ENCODE results near the gene MARCHF9.

Gene MARCHF9

DNA sequence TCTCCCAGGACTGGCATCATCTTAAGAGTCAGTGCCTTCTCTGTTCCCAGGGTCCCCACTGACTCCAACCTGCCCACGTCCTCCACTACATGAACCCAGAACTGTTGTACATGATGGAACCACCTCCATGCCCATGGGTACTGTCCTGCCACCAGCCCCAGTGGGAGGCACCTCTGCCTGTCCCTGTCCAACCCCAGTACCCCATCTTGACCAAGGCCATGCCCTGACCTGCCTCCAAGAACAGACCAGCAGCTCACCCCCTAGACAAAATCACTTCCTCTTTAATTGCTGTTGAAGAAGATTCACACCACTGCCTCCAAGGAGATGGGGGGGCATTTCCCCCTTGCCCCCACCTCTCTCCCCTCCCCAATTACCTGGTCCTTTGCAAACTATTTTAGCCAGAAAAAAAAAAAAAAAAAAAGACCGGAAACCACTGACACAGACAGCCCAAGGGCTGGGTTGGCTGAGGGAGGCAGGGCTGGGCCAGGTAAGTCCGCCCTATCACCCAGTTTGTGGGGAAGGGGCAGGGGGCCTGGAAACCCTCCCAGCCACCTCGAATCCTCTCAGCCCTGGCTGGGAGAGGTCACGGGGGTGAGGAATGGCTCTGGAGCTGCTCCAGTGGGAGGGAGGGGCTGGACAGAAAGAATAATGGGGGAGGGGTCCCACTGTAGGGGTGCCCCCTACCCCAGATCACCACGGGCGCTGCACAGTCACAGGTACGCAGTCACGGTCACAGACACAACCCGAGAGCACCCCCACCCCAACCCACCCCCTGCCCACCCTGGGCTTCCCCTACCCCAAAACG, 29.8 kb upstream of the MARCHF9 start:
- DNase-seq: no peak

DNA sequence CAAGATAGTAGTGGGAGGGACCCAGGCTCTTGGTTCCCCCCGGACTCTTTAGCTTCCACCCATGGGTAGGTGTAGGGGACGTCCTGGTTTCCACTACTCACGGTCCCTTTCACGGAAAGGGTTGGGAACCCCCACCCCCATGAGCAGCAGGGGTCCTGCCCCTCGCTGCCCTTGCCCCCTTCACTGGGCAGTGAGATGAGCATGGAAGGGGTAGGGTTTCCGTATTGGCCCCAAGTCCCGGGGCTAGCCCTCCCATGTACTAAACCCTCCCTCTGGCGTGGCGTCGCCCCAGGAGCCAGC, 29.1 kb upstream of the MARCHF9 start:
- no peak for DNase-seq

- peak; percentile 92 for DNase-seq
These were observed 28.6 kb upstream of the MARCHF9 start for GRCh38 chr12:57726151-57726883.

- DNase-seq: no peak
These were observed 27.8 kb upstream of the MARCHF9 start for GRCh38 chr12:57726884-57727757.

DNA sequence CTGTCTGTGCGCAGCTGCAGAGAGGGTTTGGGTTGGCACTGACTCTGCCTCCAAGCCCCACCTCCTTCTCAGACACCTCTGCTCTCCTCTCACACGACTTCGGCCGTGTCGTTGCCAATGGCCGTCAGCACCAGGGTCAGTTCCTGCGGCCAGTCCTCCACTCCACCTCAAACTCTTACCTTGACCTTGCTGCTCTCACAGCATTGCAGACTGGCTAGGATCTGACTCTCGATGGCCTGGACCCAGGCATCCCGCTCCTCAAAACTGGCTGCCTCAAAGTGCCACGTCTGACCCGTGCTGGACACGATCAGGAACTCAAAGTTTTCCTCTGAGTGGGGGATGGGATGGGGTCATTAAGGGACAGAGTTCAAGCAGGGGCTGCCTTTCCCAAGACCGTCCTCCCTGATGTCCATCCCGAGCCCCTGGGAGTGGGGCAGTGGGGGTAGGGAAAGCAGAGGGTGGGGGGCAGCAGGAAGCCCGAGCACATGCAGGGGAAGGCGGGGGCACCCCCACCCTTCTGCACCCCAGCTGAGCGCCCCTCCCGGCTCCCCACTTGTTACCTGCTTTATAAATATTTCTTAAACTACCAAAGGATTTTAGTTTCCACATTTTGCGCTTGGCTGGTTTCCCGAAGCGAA, 27.0 kb upstream of the MARCHF9 start:
- DNase-seq: peak; percentile 48

DNA sequence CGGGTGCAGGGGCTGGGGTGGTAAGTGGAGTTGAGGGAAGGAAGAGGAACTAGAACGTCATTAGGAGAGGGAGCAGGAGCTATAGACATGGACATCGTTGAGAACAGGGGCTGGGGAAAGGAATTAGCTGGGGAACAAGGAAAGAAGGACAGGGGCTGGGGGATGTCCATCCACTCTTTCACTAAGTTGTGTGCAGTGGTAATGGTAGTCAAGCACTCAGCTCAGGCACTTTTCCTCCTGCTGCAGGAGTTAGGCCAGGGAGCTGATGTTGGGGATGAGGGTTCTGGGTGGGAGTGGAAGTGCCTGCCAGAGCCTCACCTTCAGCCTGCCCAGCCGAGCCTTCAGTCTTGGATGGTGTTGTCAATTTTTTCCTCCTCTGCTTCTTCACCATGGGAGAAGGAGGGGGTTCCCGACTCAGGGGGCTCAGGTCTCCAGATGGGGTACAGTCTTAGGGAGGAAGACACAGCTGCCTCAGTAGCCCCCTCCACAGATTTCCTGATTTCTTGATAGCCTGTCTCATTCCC, 25.5 kb upstream of the MARCHF9 start:
- DNase-seq: no peak

DNA sequence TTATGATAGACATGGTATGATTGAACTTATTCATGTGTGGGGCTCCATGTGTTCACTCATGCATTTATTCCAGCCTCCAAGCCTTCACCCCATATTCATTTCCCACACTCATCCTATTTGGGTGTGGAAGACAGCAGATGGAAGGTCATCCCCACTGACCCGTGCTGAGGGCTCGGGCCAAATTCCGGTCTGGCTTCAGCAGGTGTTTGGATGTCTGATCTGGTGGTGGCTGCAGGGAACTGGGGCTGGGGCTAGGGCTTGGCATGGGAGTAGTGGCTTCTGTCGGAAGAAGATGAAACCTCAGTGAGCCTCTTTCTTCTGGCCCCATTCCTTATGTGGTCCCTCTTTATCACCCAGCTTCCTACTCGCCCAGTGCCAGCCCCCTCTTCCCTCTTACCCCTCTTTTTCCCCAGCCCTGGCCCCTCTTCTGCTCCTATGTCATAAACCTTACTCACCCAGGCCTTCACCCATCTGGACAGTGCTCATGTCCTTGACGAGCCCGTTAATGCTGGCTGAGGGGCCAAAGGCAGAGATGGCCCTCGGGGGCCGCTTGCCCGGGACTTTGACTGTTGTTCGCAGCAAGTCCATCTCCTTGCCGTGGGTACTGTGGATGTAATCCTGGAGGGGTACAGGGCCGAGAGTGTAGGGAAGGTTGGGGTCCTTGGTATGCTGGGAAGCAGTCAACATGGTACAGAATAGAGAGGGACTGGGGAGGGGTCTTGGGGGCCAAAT, 24.4 kb upstream of the MARCHF9 start:
- no peak for DNase-seq

DNA sequence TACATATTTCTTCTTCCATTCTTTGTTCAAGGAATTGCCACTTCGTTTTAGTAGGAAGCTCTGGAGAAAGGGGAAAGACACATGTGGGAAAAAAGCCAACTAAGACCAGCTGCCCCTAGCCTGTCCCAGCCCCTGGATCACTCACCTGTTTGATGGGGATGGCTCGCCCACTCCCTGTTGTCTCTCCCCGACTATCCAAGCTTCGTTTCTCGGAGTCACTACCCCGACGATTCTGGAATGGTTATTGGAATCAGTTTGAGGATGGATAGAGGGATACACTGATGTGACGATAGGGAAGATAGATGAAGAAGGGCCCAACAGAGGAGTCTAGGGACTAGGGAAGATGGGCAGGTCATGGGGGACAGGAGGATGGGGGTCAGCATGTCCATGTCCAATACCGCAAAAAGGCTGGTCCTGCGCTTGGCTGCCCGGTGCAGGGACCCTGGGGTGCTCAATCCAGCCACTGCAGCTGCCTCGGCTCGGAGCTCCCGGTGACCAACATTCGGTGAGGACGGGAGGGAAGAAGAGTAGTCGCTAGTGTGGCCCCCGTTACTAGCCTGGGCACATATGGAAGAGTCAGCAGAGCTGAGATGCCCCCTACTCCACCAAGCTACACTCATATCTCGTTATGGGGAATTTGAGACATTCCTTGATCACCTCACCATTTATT, 23.4 kb upstream of the MARCHF9 start:
- DNase-seq: no peak

DNA sequence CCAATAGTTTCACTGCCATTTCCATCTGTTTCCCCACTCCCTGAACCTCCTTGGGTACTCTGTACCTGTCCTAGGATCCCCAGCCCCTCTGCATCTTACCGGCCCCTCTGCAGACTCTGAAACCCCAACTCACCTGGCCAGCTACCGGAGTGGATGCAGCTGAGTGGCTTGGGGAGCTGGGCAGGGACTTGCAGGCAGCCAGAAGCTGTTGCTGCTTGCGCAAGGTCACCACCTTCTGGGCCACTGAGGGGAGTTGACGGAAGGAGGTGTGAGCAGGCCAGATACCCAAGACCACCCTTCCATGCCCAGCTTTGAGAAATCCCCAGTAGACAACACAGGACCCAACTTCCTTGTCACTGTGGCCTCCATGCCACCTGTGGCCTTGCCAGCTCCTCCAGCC, 22.6 kb upstream of the MARCHF9 start:
- DNase-seq: no peak

DNA sequence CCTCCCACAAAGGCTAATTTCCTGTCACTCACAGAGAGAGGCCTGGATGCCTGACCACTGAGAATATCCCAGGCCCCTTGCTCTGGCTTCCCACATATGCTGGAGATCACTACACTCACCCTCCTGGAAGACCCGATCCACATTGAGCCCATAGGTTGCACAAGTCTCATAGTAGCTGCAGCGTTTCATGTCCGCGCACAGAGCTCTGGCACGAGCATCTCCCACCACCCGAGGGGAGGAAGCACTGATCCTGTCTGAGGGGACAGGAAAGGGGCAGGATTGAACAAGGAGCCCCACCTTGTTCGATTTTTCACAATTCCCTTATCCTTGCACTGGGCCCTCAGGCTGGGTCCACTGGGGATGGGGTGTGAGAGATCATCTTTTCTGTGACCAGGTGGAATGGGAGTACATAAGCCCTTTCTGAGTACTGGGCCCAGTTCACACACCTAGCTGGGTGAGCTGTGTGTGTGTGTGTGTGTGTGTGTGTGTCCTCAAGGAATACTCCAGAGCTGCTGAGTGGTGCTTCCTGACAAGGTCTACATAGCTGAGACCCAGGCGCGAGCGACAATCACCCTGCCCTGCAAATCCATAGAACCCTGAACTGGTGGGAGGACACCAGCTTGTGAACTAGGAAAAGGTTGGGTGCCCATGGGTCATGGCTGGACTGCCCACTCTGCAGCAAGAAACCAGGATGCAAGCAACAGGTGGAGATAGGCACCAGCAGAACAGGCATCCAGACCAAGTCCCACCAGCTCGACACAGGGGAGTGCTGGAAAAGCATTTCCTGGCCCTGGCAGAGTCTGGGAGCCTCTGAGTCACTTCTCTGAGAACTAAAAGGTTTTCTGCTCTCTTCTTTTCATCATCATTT, 21.9 kb upstream of the MARCHF9 start:
- no peak for DNase-seq

GRCh38 chr12:57733928-57734327, 21.0 kb upstream of the MARCHF9 start:
- no peak for DNase-seq

- DNase-seq: no peak
These were observed 20.3 kb upstream of the MARCHF9 start for GRCh38 chr12:57734591-57734990.

DNA sequence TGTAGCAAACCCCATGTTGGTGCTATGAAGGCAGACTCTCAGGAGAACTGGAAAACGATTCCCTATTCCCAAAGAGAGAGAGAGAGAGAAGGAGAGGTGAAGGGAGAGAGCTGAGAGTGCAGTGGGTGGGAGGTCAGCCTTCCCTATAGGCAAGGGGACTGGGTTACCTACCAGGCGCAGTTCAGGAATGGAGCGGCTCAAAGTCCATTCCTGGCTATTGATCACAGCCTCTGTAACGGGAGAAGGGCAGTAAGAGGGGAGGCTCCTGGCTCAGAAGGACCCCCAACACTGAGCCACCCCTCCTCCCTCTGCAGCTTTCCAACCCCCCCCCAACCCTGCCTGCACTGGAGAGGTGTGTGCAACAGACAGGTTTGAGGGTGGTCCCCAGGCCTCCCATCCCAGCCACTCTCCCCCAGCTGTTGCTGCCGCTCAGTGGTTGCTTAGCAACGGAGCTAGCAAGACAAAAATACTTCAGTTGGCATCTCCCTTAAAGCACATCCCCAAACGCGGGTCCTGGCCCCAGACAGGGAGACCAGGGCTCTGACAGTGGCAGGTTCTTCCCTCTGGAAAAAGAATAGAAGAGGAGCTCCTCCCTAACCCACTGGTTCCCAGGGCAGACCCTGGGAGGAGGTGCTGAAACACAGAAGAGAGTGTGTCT, 19.6 kb upstream of the MARCHF9 start:
- peak; percentile 73 for DNase-seq

GRCh38 chr12:57735952-57736740, 18.8 kb upstream of the MARCHF9 start:
- DNase-seq: peak; percentile 74

- peak; percentile 48 for DNase-seq
These were observed 18.0 kb upstream of the MARCHF9 start for GRCh38 chr12:57736741-57737466.

DNA sequence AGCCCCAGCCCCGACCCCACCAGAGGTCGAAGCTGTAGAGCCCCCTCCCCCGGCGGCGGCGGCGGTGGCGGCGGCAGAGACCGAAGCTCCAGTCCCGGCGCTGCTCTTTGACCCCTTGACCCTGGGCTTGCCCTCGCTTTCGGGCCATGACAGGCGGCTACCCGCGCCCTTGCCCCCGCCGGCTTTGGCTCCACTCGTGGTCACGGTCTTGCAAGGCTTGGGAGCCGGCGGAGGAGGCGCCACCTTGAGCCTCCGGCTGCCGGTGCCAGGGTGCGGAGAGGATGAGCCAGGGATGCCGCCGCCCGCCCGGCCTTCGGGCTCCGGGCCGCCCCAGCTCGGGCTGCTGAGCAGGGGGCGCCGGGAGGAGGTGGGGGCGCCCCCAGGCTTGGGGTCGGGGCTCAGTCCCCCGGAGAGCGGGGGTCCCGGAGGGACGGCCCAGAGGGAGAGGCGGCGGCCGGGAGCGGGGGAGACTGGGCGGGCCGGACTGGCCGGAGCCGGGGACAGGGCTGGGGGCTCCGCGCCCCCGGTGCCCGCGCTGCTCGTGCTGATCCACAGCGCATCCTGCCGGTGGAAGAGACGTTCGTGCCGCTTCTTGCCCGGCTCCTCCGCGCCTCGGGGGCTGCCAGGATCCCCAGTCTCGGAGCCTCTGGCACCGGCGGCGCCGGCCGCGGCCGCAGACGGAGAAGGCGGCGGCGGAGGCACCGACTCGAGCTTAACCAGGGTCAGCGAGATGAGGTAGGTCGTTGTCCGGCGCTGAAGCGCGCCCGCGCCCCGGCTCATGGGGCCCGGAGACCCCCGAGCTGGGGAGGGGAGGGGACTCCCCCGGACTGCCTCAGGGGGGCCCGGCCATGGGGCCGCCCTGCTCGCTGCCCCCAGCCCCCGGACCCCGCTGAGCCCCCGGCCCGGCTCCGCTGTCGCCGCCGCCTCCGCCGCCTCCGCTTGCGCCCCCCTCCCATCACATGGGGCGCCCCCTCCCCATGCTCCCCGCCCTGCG, 17.1 kb upstream of the MARCHF9 start:
- DNase-seq: peak; percentile 71

DNA sequence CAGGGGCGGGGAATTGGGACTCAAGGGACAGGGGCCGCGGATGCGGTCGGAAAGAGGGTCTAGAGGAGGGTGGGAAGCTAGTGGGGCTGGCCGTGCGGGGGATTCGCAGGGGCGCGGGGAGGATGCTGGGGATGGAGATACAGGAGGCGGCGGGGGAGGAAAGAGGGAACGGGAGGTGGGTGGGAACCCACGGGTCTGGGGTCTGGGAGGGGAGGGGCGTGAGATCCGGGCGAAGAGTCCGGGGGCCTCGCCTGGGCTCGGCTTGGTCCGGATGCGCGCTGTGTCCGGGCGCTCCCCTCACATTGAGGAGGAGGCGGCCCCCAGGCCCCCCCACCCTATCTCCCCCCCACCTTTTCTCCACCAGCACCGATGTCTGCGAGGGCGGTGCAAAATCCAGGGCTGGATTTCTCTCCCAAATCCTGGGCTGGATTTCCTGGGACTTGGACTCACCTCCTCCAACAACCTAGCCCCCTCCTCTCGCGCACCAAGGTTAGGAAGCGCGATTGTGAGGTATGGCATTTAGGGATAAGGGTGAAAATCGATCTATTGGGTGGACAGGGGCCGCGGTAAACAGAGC, 16.2 kb upstream of the MARCHF9 start, which contains the start of gene AGAP2:
TSS of gene AGAP2 (minus strand) at position 82 of the 577 bp plus-strand sequence. CDS start 496 bp downstream, outside the sequence.
- DNase-seq: peak; percentile 87

All from eye (tissue), 1 donor.